ENCODE results near the gene NBAS.

DNA sequence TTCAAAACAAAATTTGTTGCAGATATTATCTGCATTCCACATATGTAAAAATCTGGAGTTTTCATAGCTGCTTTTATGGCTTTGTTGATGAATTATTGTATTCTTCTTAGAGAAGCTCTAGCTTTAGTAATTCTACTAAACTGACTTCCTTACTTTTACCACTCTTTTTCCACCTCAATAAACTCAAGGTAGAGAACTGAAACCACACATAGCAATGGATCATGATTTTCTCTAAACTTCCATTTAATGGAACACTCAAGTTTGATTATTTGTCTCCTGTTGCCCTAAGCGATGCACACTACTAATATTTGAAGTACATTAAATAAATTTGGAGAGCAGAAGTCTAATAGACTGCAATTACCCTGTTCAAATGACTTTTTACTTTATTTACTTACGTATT lies 192.0 kb downstream of the NBAS start:
- TF ChIP-seq CTCF (IDR thresholded peaks at IDR 0.05): no peak
- TF ChIP-seq EP300 (IDR thresholded peaks at IDR 0.05): no peak

Measured in ovary (tissue), 3 donors.